NB4 (cell line): ENCODE data around the gene LRRIQ1.

Experiments
- DNase-seq: peaks from one replicate; pipeline ENCODE4 v3.0.0; 2010; ENCODE audit warnings: low read depth
- H3K4me3 ChIP-seq: one replicate; pipeline ENCODE4 v1.5.1; 2011; ENCODE audit warnings: mild to moderate bottlenecking, low read depth, low read length, moderate library complexity
- MYC ChIP-seq: IDR thresholded peaks from 2 replicates; pipeline ENCODE4 v1.6.1; 2011; ENCODE audit warnings: low read depth, low read length
- POLR2A ChIP-seq: IDR thresholded peaks from 2 replicates; pipeline ENCODE4 v1.6.1; 2011; ENCODE audit warnings: mild to moderate bottlenecking; ENCODE audit not compliant: insufficient read length; ENCODE audit errors: extremely low read depth
- TF ChIP-seq, protein P1 (sequence below): IDR thresholded peaks from 2 replicates; pipeline ENCODE4 v1.6.1; 2011; ENCODE audit warnings: low read depth, low read length
- TF ChIP-seq, protein P2 (sequence below): IDR thresholded peaks from one replicate; pipeline ENCODE4 v1.5.1; 2012; ENCODE audit warnings: low read depth, low read length

Gene LRRIQ1

DNA sequence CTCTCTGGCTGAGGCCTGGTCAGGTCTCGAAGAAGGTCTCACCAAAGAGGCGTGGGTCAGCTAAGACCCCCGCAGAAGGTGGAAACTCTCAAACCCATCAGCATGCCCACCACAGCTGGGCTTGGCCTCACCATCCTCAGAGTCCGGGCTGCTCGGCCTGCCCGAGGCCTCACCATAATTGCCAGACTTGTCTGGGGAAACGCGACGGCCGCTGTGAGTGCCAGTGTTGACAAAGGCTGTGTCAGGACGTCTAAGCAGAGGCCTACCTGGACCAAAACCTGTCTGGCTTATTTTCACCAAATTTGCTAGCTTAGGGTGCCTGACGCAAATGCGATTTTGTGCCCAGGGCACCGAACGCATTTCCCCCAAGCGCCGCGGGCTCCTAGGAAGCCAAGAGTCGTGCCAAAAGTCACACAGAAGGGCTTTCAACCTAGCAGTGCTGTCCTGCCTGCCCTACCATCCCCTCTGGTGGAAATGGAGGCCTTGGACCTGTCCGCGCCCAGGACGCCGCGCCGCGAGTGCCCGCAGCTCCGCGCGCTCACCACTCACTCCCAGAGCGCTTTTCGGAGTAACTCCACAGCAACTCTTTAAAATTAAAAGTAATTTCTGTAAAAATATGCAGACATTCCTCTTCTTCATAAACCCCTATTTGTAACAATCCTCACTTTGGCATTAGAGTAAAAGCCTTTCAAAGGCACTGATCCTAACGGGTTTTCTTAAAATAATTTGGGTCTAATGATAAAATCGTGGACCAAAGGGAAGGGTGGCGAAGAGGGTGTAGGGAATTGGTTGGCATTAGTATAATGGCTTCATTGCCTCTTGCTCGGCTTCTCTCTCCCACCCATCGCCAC lies 242.7 kb downstream of the LRRIQ1 start:
- no peak overlapping the region for H3K4me3 ChIP-seq
- TF ChIP-seq MYC: no peak
- TF ChIP-seq POLR2A: no peak
- TF ChIP-seq, protein P1, sequence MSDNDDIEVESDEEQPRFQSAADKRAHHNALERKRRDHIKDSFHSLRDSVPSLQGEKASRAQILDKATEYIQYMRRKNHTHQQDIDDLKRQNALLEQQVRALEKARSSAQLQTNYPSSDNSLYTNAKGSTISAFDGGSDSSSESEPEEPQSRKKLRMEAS: no peak
- TF ChIP-seq, protein P2, sequence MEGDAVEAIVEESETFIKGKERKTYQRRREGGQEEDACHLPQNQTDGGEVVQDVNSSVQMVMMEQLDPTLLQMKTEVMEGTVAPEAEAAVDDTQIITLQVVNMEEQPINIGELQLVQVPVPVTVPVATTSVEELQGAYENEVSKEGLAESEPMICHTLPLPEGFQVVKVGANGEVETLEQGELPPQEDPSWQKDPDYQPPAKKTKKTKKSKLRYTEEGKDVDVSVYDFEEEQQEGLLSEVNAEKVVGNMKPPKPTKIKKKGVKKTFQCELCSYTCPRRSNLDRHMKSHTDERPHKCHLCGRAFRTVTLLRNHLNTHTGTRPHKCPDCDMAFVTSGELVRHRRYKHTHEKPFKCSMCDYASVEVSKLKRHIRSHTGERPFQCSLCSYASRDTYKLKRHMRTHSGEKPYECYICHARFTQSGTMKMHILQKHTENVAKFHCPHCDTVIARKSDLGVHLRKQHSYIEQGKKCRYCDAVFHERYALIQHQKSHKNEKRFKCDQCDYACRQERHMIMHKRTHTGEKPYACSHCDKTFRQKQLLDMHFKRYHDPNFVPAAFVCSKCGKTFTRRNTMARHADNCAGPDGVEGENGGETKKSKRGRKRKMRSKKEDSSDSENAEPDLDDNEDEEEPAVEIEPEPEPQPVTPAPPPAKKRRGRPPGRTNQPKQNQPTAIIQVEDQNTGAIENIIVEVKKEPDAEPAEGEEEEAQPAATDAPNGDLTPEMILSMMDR: no peak
- no peak for DNase-seq

DNA sequence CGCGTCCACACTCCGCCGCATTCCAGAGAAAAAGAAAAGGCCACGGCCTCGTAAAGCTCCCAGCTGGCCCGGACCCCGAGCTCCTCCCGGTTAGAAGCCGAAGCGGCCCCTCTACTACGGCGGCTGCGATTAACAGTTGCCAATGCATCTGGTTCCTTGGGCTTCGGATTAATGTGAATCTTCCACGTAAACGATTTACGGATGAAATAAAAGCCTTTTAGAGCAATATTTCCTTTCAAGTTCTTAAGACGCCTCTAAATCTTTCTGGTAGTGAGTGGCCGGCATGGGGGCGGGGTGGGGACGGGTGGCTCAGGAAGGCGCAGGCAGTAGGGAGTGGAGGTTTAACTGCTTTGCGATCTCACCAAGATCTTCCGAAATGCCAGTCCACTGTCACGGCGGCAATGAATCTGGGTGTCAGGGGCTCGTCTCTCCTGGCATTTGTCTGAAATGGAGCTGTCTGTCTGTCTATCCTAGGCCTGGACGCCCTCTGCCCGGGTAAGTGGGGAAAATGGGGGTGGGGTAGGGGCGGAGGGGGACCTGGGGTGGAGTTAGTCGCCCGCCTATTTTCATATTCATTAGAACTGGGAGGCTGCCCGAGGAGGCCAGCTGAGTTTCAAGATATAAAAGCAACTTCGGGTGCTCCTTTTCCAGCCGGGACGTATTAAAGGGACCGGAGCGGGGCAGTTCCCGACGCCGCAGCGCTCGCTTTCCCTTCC lies 243.5 kb downstream of the LRRIQ1 start:
- no peak for TF ChIP-seq POLR2A
- TF ChIP-seq, protein P2: no peak
- TF ChIP-seq, protein P1: no peak
- no peak for DNase-seq
- no peak overlapping the region for H3K4me3 ChIP-seq

DNA sequence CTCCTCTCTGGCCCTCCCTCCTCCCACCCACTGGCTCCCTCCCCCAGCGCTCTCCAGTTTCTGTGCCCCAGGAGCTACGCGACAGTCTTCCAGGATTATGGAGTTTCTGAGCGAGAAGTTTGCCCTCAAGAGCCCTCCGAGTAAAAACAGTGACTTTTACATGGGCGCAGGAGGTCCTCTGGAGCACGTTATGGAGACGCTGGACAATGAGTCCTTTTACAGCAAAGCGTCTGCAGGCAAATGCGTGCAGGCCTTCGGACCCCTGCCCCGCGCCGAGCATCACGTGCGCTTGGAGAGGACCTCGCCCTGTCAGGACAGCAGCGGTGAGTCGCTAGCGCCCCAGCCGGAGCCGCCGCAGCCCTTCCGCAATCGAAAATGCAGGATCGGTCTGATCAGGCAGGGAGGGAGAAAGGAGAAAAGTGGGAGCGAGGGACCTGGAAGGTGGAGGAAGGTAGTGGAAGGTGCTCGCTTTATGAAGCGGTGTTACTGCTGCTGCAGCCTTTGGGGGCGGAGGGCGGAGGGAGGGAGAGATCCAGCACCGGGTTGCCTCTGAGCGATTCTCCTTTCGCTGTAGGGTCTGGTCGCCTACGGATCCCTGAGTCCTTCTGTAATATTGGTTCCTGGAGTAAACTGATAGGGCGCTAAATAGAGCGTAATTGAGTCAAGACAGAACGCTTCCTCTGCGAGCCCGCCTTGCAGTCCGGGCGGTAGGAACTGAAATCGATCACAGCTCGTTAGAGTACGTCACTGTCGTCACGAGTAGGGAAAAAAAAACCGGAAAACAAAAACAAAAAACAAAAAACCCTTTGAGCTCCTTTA lies 244.2 kb downstream of the LRRIQ1 start, which contains the start of gene ALX1:
TSS of gene ALX1 (plus strand) at position 56 of the 819 bp plus-strand sequence. CDS start at position 98, 42 bp downstream.
- TF ChIP-seq POLR2A: no peak
- TF ChIP-seq, protein P2: no peak
- TF ChIP-seq, protein P1: no peak
- TF ChIP-seq MYC: no peak
- H3K4me3 ChIP-seq: no peak within 1 kb of the TSS
- no peak for DNase-seq

DNA sequence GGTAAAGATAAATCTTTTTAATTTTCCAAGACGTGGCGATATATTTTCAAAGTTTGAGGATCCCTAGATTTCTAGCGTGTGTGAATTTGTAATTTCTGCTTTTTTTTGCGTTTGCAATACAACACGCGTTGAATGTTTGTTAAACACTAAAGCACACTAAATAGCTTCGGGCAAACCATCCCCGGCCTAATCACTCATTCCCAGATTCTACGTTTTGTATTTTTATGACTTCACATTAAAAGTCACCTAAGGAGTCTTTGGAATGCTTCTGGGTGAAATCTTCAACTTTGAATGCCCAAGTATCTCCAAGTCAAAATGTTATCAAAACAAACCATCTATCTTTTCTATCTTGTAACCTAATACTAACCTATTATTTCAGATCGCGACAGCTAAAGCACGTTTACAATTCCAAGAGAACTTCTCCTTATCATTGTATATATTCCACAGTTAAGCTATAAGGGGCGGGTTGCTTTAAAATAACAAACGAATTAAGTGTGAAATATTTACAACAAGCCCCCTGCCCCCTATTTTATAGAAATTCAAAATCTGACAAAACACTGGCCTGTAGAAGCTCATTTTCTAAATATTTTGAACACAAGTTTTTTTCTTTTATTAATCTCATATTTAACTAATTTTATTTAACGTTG lies 245.0 kb downstream of the LRRIQ1 start:
- H3K4me3 ChIP-seq: no peak overlapping the region
- TF ChIP-seq MYC (no peak), POLR2A (no peak)
- TF ChIP-seq, protein P1: no peak
- TF ChIP-seq, protein P2: no peak
- no peak for DNase-seq
